Measurements from ENCODE around the gene SFRP5.

- TF ChIP-seq, protein P1, sequence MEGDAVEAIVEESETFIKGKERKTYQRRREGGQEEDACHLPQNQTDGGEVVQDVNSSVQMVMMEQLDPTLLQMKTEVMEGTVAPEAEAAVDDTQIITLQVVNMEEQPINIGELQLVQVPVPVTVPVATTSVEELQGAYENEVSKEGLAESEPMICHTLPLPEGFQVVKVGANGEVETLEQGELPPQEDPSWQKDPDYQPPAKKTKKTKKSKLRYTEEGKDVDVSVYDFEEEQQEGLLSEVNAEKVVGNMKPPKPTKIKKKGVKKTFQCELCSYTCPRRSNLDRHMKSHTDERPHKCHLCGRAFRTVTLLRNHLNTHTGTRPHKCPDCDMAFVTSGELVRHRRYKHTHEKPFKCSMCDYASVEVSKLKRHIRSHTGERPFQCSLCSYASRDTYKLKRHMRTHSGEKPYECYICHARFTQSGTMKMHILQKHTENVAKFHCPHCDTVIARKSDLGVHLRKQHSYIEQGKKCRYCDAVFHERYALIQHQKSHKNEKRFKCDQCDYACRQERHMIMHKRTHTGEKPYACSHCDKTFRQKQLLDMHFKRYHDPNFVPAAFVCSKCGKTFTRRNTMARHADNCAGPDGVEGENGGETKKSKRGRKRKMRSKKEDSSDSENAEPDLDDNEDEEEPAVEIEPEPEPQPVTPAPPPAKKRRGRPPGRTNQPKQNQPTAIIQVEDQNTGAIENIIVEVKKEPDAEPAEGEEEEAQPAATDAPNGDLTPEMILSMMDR (IDR thresholded peaks at IDR 0.05; ENCODE audit: insufficient read depth, low read depth, low read length): no peak
- no peak for TF ChIP-seq EZH2 (IDR thresholded peaks at IDR 0.05; ENCODE audit: insufficient read depth, low read length)
Measured at GRCh38 chr10:97820096-97820704, 48.4 kb upstream of the SFRP5 start.

Measured in astrocyte (in vitro differentiated cells and primary cell).